CD14-positive monocyte (primary cell): ENCODE data around the gene GNL2. TPM values are rescaled to one million over a fixed set of nuclear protein-coding genes. Genes with fewer than 3 reads are reported as not detected.
A peak's percentile ranks its signal among the peaks of the same experiment; 100 is the strongest.

Source experiments
- DNase-seq, 3 donors: peaks; one replicate each; pipeline ENCODE4 v3.0.0-alpha.2; 2011 to 2022
- H2AFZ ChIP-seq: 2 replicates; pipeline ENCODE4 v1.6.0; 2012; ENCODE audit warnings: mild to moderate bottlenecking, low read depth, low read length, inconsistent platforms; ENCODE audit not compliant: insufficient read depth, poor library complexity, severe bottlenecking
- H3K27ac ChIP-seq, 2 donors: 1 replicate in 1 of 2; 2 replicates in 1 of 2; pipeline ENCODE4 v1.5.1; 2012 to 2013; ENCODE audit warnings: low read length in 2 of 2, control low read depth in 1 of 2, inconsistent platforms in 1 of 2, low read depth in 1 of 2, mild to moderate bottlenecking in 1 of 2
- H3K27me3 ChIP-seq, 2 donors: one replicate each; pipeline versions ENCODE4 v1.6.0 to v1.6.1; 2011 to 2013; ENCODE audit warnings: low read length in 2 of 2; ENCODE audit not compliant: control insufficient read depth in 2 of 2, insufficient read depth in 2 of 2
- H3K36me3 ChIP-seq, 2 donors: replicated peaks in 1 of 2; 1 replicate in 1 of 2; 2 replicates in 1 of 2; pipeline versions ENCODE4 v1.5.1 to v1.6.1; 2012 to 2013; ENCODE audit warnings: low read length in 2 of 2, control low read depth in 1 of 2, inconsistent platforms in 1 of 2, mild to moderate bottlenecking in 1 of 2; ENCODE audit not compliant: insufficient read depth in 2 of 2, control insufficient read depth in 1 of 2
- H3K4me1 ChIP-seq, 2 donors: 1 replicate in 1 of 2; 2 replicates in 1 of 2; pipeline versions ENCODE4 v1.5.1 to v1.6.1; 2012 to 2013; ENCODE audit warnings: low read length in 2 of 2, control low read depth in 1 of 2, inconsistent platforms in 1 of 2, mild to moderate bottlenecking in 1 of 2, moderate library complexity in 1 of 2; ENCODE audit not compliant: insufficient read depth in 2 of 2, control insufficient read depth in 1 of 2
- H3K4me2 ChIP-seq: replicated peaks from 2 replicates; pipeline ENCODE3; 2012; ENCODE audit warnings: low read length, moderate library complexity, mild to moderate bottlenecking; ENCODE audit not compliant: poor library complexity, severe bottlenecking; ENCODE audit errors: extremely low read depth
- H3K4me3 ChIP-seq, 3 experiments: fragments of 200-600 bp in 1 of 3; sonication (generic) in 1 of 3; replicated peaks in 1 of 3; 1 replicate in 2 of 3; 2 replicates in 1 of 3; pipeline ENCODE4 v1.5.1; 2011 to 2013; ENCODE audit warnings: low read length in 3 of 3, mild to moderate bottlenecking in 3 of 3, control low read depth in 2 of 3, low read depth in 2 of 3, inconsistent platforms in 1 of 3, moderate library complexity in 1 of 3
- H3K79me2 ChIP-seq: 2 replicates; pipeline ENCODE4 v1.6.0; 2012; ENCODE audit warnings: mild to moderate bottlenecking, control low read depth, inconsistent platforms, low read length, moderate library complexity; ENCODE audit not compliant: insufficient read depth
- H3K9ac ChIP-seq: 2 replicates; pipeline ENCODE4 v1.6.0; 2017; ENCODE audit warnings: low read length, mild to moderate bottlenecking; ENCODE audit not compliant: insufficient read depth, poor library complexity, severe bottlenecking
- H3K9me3 ChIP-seq, 2 donors: replicated peaks in 1 of 2; 1 replicate in 1 of 2; 2 replicates in 1 of 2; pipeline versions ENCODE4 v1.5.1 to v1.6.1; 2012 to 2013; ENCODE audit warnings: low read length in 2 of 2, control low read depth in 1 of 2; ENCODE audit not compliant: control insufficient read depth in 1 of 2, insufficient read depth in 1 of 2
- H4K20me1 ChIP-seq: 2 replicates; pipeline ENCODE4 v1.6.0; 2012; ENCODE audit warnings: mild to moderate bottlenecking, low read length, control low read depth, moderate library complexity; ENCODE audit not compliant: insufficient read depth
- H3K27ac Mint-ChIP-seq, 7 donors: one replicate each; pipeline ENCODE4 v1.8.0; 2020; ENCODE audit warnings: mild to moderate bottlenecking in 7 of 7, mixed read lengths in 7 of 7, moderate library complexity in 6 of 7, inconsistent platforms in 2 of 7
- H3K27me3 Mint-ChIP-seq, 3 donors: one replicate each; pipeline ENCODE4 v1.8.0; 2021 to 2022; ENCODE audit warnings: low read depth in 3 of 3, mild to moderate bottlenecking in 3 of 3, mixed read lengths in 3 of 3, moderate library complexity in 3 of 3, inconsistent platforms in 1 of 3
- H3K36me3 Mint-ChIP-seq, 2 donors: one replicate each; pipeline ENCODE4 v1.8.0; 2020; ENCODE audit warnings: mixed read lengths in 2 of 2, inconsistent platforms in 1 of 2, mild to moderate bottlenecking in 1 of 2
- H3K4me1 Mint-ChIP-seq: one replicate; pipeline ENCODE4 v1.8.0; 2020; ENCODE audit warnings: mild to moderate bottlenecking, mixed read lengths
- H3K4me3 Mint-ChIP-seq, 2 donors: one replicate each; pipeline ENCODE4 v1.8.0; 2020; ENCODE audit warnings: mild to moderate bottlenecking in 2 of 2, mixed read lengths in 2 of 2, moderate library complexity in 1 of 2
- H3K9me3 Mint-ChIP-seq, 7 donors: one replicate each; pipeline ENCODE4 v1.8.0; 2020 to 2022; ENCODE audit warnings: mixed read lengths in 7 of 7, mild to moderate bottlenecking in 6 of 7, moderate library complexity in 6 of 7, inconsistent platforms in 2 of 7
- WGBS: methylation state at CpG from one replicate; pipeline ENCODE4 v1.1.5; 2013; ENCODE audit warnings: missing lambda C conversion rate; ENCODE audit not compliant: insufficient coverage; 5-methylcytosine and 5-hydroxymethylcytosine counted together
- intact Hi-C, 2 donors: fragments of 100-400 bp; cut with micrococcal nuclease; formaldehyde crosslinking; loops; one replicate each; pipeline versions ENCODE4 v1.15.0 to v1.15.1; 2023
- polyA plus RNA-seq, 3 donors: library from polyadenylated mRNA; depleted of rRNA in 1 of 3; unstranded in 2 of 3; stranded (reverse) in 1 of 3; fragments of 300-500 nt in 2 of 3; fragments of >200 nt in 1 of 3; fragmentation: Illumina TruSeq in 2 of 3; gene quantifications; 1 replicate in 2 of 3; 2 replicates in 1 of 3; pipeline ENCODE4 v1.2.3, GENCODE V29; 2012 to 2021
- TF ChIP-seq, protein P1 (sequence below): fragments of 200-600 bp; IDR thresholded peaks from one replicate; pipeline ENCODE4 v1.8.0; 2022; ENCODE audit warnings: antibody characterized with exemption, mild to moderate bottlenecking

The GNL2 gene
- polyA plus RNA-seq, 3 donors: 22.2 to 37.2 (median 35.4) TPM

DNA sequence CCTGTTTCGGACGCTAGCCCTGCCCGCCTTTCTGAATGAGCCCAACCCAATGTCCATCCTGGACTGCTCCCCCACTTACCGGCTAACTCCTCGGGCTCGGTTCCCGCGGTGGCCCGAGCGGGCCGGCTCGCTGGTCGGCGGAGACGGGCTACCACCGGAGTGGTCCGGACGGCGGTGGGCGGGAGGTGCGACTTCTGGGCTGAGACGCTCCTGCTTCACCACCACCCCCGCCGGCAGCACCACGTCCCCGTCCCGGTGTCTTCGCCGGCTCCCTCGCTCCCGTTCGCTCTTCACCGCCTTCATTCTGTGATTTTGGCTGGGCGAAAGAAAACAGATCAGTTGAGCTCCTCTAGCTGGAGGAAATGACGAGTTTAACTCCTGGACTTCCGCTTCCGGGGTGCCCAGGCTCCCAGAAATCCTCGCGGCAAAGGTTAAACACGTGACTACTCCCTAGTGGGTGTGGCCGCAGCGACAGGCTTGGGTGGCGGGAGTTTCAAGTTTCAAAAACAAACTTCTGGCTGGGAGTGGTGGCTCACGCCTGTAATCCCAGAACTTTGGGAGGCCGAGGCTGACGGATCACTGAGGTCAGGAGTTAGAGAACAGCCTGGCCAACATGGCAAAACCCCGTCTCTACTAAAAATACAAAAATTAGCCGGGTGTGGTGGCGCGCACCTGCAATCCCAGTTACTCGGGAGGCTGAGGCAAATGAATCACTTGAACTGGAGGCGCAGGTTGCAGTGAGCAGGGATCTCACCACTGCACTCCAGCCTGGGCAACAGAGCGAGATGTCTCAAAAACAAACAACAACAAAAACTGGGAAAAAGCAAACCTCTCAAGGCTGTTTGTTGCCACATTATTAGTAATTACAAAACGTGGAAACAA, 41.6 kb downstream of the GNL2 start, which contains the start of gene SNIP1:
TSS of gene SNIP1 (minus strand) at position 367 of the 882 bp plus-strand sequence. CDS start at position 303, 64 bp downstream.
- H3K9me3 ChIP-seq: no peaks in the 10 kb centered on the region
- peaks cover 12% of the 10 kb centered on the region for H4K20me1 ChIP-seq
- H3K27ac Mint-ChIP-seq: peak within 1 kb of the TSS; percentile 88 to 98 (median 96)
- H3K27me3 Mint-ChIP-seq: no peaks in the 10 kb centered on the region
- no peaks in the 10 kb centered on the region for H3K27me3 ChIP-seq
- intact Hi-C loops: loop anchor here in 1 of 2 donors (2.0 to 10.0 kb wide), 4 partner anchors 42 to 461 kb away; partner anchors contain the start of genes CDCA8, MEAF6 and UTP11
- H3K4me1 Mint-ChIP-seq: peaks cover 24% of the 10 kb centered on the region
- DNase-seq: peak; percentile 91 to 94 (median 93)
- peaks cover 11 to 26% of the 10 kb centered on the region in 2 donors for H3K4me1 ChIP-seq
- peak within 1 kb of the TSS; percentile 80 to 100 (median 80) for H3K4me3 ChIP-seq
- peaks cover 27 to 31% of the 10 kb centered on the region in 2 donors for H3K36me3 Mint-ChIP-seq
- H3K9me3 Mint-ChIP-seq: peaks cover 0 to 9% (median 0%) of the 10 kb centered on the region in 7 donors
- H3K79me2 ChIP-seq: peaks cover 43% of the 10 kb centered on the region
- WGBS: 8% methylated on average over 51 of the region's 54 CpGs
- H3K4me3 Mint-ChIP-seq: peak within 1 kb of the TSS; percentile 92 to 96
- peak within 1 kb of the TSS; percentile 84 for H2AFZ ChIP-seq
- H3K36me3 ChIP-seq: peaks cover 16 to 35% of the 10 kb centered on the region in 2 donors
- H3K9ac ChIP-seq: peak within 1 kb of the TSS; percentile 96
- peak within 1 kb of the TSS; percentile 79 to 98 for H3K27ac ChIP-seq
- TF ChIP-seq, protein P1, sequence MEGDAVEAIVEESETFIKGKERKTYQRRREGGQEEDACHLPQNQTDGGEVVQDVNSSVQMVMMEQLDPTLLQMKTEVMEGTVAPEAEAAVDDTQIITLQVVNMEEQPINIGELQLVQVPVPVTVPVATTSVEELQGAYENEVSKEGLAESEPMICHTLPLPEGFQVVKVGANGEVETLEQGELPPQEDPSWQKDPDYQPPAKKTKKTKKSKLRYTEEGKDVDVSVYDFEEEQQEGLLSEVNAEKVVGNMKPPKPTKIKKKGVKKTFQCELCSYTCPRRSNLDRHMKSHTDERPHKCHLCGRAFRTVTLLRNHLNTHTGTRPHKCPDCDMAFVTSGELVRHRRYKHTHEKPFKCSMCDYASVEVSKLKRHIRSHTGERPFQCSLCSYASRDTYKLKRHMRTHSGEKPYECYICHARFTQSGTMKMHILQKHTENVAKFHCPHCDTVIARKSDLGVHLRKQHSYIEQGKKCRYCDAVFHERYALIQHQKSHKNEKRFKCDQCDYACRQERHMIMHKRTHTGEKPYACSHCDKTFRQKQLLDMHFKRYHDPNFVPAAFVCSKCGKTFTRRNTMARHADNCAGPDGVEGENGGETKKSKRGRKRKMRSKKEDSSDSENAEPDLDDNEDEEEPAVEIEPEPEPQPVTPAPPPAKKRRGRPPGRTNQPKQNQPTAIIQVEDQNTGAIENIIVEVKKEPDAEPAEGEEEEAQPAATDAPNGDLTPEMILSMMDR: no peak
- H3K4me2 ChIP-seq: peak within 1 kb of the TSS; percentile 92

DNA sequence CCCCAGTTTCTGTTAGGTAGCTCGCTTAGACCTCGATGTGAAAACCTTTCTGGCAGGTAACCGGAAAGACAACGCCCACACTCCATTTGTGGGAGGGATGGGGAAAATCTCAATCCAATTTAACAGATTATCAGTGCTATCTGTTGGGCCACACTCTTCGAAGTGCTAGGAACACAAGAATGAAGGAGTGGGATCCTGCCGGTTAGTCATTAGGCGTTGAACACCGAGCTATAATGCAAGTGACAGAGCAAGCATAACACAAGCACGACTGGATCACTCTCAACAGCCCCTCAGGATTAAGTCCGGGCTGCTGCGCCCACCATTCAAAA, 42.2 kb downstream of the GNL2 start:
- TF ChIP-seq, protein P1: no peak
- 0% methylated on average over 7 of the region's 11 CpGs for WGBS
- peak overlapping the region; percentile 84 for H2AFZ ChIP-seq

More for the DNA sequence above, 42.2 kb downstream of the GNL2 start:
- H3K4me3 Mint-ChIP-seq: peak overlapping the region; percentile 92 to 96
- peaks cover 33 to 37% of the 10 kb centered on the region in 2 donors for H3K36me3 Mint-ChIP-seq
- Histone ChIP-seq H4K20me1 (peaks cover 12% of the 10 kb centered on the region), H3K79me2 (peaks cover 44% of the 10 kb centered on the region), H3K4me1 (peaks cover 11 to 26% of the 10 kb centered on the region in 2 donors), H3K4me2 (peak overlapping the region; percentile 92), H3K9me3 (no peaks in the 10 kb centered on the region), H3K27me3 (no peaks in the 10 kb centered on the region), H3K36me3 (peaks cover 22 to 41% of the 10 kb centered on the region in 2 donors), H3K4me3 (peak overlapping the region; percentile 80 to 100 (median 80)), H3K9ac (peak overlapping the region; percentile 96), H3K27ac (peak overlapping the region; percentile 79 to 98)
- no peaks in the 10 kb centered on the region for H3K27me3 Mint-ChIP-seq
- peaks cover 24% of the 10 kb centered on the region for H3K4me1 Mint-ChIP-seq
- peaks cover 0 to 9% (median 0%) of the 10 kb centered on the region in 7 donors for H3K9me3 Mint-ChIP-seq
- intact Hi-C loops: loop anchor here in 1 of 2 donors (2.0 to 10.0 kb wide), 3 partner anchors 41 to 461 kb away; partner anchors contain the start of genes CDCA8, MEAF6 and UTP11
- DNase-seq: no peak
- peak overlapping the region; percentile 88 to 98 (median 96) for H3K27ac Mint-ChIP-seq
